HepG2 (cell line): ENCODE data around the gene OR13C2. TPM values are rescaled to one million over a fixed set of nuclear protein-coding genes. Genes with fewer than 3 reads are reported as not detected.
"Not testable (repeated sequence)": the region's sequence is repeated elsewhere in the genome, so short reads cannot be mapped to it uniquely, and the experiment has no call there.

Source experiments
- ATAC-seq: fragments of 200-7000 bp; cut with Tn5 transposase; 3 replicates; pipeline ENCODE4 v1.9.1; 2020; ENCODE audit warnings: mild to moderate bottlenecking, moderate library complexity
- BruUV-seq: library from RNA; stranded (reverse); fragments of 400-500 nt; replicated peaks from 2 replicates; lab custom pipeline; 2021; lab: Mats Ljungman, UMichigan
- CTCF ChIA-PET: fragments of 300-600 bp; formaldehyde crosslinking; extraction: SDS; loops from one replicate; lab custom pipeline; 2021; ENCODE audit warnings: low total read pairs, inconsistent platforms, low intra/inter-chr PET ratio; lab: Yijun Ruan, JAX
- POLR2A ChIA-PET: fragments of 350-600 bp; sonication (Branson Sonifier 250); formaldehyde crosslinking; loops from one replicate; lab custom pipeline; 2020; ENCODE audit warnings: antibody characterized with exemption, inconsistent platforms; lab: Yijun Ruan, JAX
- DNase-seq: peaks from one replicate; pipeline ENCODE4 v3.0.0-alpha.2; 2015; ENCODE audit warnings: low spot score
- FAIRE-seq: peaks from 3 replicates; lab custom pipeline; 2011; peaks lifted over from hg19 to GRCh38; lab: Jason Lieb, UNC
- H2AFZ ChIP-seq: one replicate; pipeline ENCODE4 v1.6.1; 2011; ENCODE audit warnings: low read length, inconsistent platforms
- H3K27ac ChIP-seq: fragments of 300-600 bp; 3 replicates; pipeline ENCODE4 v1.8.0; 2011; ENCODE audit warnings: mixed run types, mild to moderate bottlenecking, mixed read lengths, low read length, inconsistent platforms; ENCODE audit not compliant: insufficient read depth; ENCODE audit errors: extremely low read length
- H3K27me3 ChIP-seq, 2 experiments: fragments of 200-600 bp in 1 of 2; 2 replicates in 1 of 2; 3 replicates in 1 of 2; pipeline versions ENCODE4 v1.6.0 to v1.8.0; 2011; ENCODE audit warnings: low read length in 2 of 2, mild to moderate bottlenecking in 2 of 2, moderate library complexity in 2 of 2, inconsistent platforms in 1 of 2; ENCODE audit not compliant: insufficient read depth in 2 of 2, control insufficient read depth in 1 of 2
- H3K36me3 ChIP-seq, 2 experiments: fragments of 200-600 bp in 1 of 2; replicated peaks in 1 of 2; 2 replicates in 1 of 2; 3 replicates in 1 of 2; pipeline versions ENCODE4 v1.5.1 to v1.8.0; 2011; ENCODE audit warnings: low read length in 2 of 2, inconsistent platforms in 1 of 2; ENCODE audit not compliant: insufficient read depth in 2 of 2, control insufficient read depth in 1 of 2
- H3K4me1 ChIP-seq: 2 replicates; pipeline ENCODE4 v1.5.1; 2012; ENCODE audit warnings: low read length, inconsistent platforms; ENCODE audit not compliant: insufficient read depth
- H3K4me2 ChIP-seq: 2 replicates; pipeline ENCODE4 v1.6.0; 2011; ENCODE audit warnings: low read depth, low read length, inconsistent platforms
- H3K4me3 ChIP-seq, 3 experiments: fragments of 200-600 bp in 1 of 3; sonication (generic), shearing (Covaris generic) in 1 of 3; replicated peaks in 1 of 3; 2 replicates each; pipeline ENCODE4 v1.5.1; 2011 to 2016; ENCODE audit warnings: low read length in 3 of 3, inconsistent platforms in 2 of 3, low read depth in 2 of 3, mild to moderate bottlenecking in 2 of 3, control low read depth in 1 of 3, mixed read lengths in 1 of 3; ENCODE audit not compliant: insufficient read depth in 1 of 3
- H3K79me2 ChIP-seq: one replicate; pipeline ENCODE4 v1.6.1; 2011; ENCODE audit warnings: low read length, inconsistent platforms; ENCODE audit not compliant: insufficient read depth
- H3K9ac ChIP-seq: 2 replicates; pipeline ENCODE4 v1.6.0; 2011; ENCODE audit warnings: mild to moderate bottlenecking, low read depth, low read length, inconsistent platforms; ENCODE audit not compliant: insufficient read depth
- H3K9me3 ChIP-seq: 2 replicates; pipeline ENCODE4 v1.5.1; 2012; ENCODE audit warnings: mild to moderate bottlenecking, low read length
- H4K20me1 ChIP-seq: 2 replicates; pipeline ENCODE4 v1.6.0; 2011; ENCODE audit warnings: inconsistent platforms, mild to moderate bottlenecking, low read length, moderate library complexity; ENCODE audit not compliant: insufficient read depth
- ATF1 ChIP-seq: IDR thresholded peaks from 2 replicates; pipeline ENCODE4 v1.6.1; 2016; ENCODE audit warnings: mild to moderate bottlenecking, control low read depth
- CBX2 ChIP-seq, 2 experiments: fragments of 200-600 bp in 1 of 2; sonication (generic); formaldehyde crosslinking in 1 of 2; IDR thresholded peaks; 2 replicates each; pipeline versions ENCODE4 v1.7.0 to v1.8.1; 2018 to 2022; ENCODE audit warnings: low read depth in 2 of 2, low read length in 1 of 2, mild to moderate bottlenecking in 1 of 2, missing genetic modification reagents in 1 of 2
- CENPX ChIP-seq: sonication (generic); formaldehyde crosslinking; IDR thresholded peaks from 2 replicates; pipeline ENCODE4 v1.9.0; 2021; ENCODE audit warnings: mild to moderate bottlenecking, missing genetic modification reagents, moderate library complexity
- CERS6 ChIP-seq: sonication (generic); formaldehyde crosslinking; IDR thresholded peaks from 2 replicates; pipeline ENCODE4 v1.5.0; 2020; ENCODE audit warnings: missing genetic modification reagents
- ETV6 ChIP-seq: sonication (generic); formaldehyde crosslinking; conservative IDR thresholded peaks from 2 replicates; pipeline ENCODE4 v1.4.0; 2020; ENCODE audit warnings: missing genetic modification reagents
- JUN ChIP-seq: sonication (generic); formaldehyde crosslinking; IDR thresholded peaks from 2 replicates; pipeline ENCODE4 v1.4.0; 2020; ENCODE audit warnings: mild to moderate bottlenecking, missing genetic modification reagents
- KDM2A ChIP-seq: sonication (generic); formaldehyde crosslinking; IDR thresholded peaks from 2 replicates; pipeline ENCODE4 v1.4.0; 2020; ENCODE audit warnings: low read depth, missing genetic modification reagents, borderline replicate concordance
- MAFK ChIP-seq, 2 experiments: IDR thresholded peaks in 1 of 2; conservative IDR thresholded peaks in 1 of 2; 2 replicates each; pipeline ENCODE4 v1.6.1; 2011; ENCODE audit warnings: improper control_type of control experiment in 2 of 2, low read length in 2 of 2
- MED8 ChIP-seq: sonication (generic); formaldehyde crosslinking; IDR thresholded peaks from 2 replicates; pipeline ENCODE4 v1.8.1; 2023; ENCODE audit warnings: mild to moderate bottlenecking, missing genetic modification reagents; ENCODE audit not compliant: insufficient replicate concordance
- POLR2AphosphoS5 ChIP-seq: IDR thresholded peaks from 2 replicates; pipeline ENCODE4 v1.6.1; 2012; ENCODE audit warnings: low read depth, low read length
- TFDP2 ChIP-seq: sonication (generic); formaldehyde crosslinking; IDR thresholded peaks from 2 replicates; pipeline ENCODE4 v1.4.0; 2020; ENCODE audit warnings: missing genetic modification reagents
- ZMYM3 ChIP-seq: sonication (generic); formaldehyde crosslinking; IDR thresholded peaks from 2 replicates; pipeline ENCODE4 v1.5.1; 2020; ENCODE audit warnings: mild to moderate bottlenecking, missing genetic modification reagents
- ZNF549 ChIP-seq: sonication (generic); formaldehyde crosslinking; IDR thresholded peaks from 2 replicates; pipeline ENCODE4 v1.5.0; 2020; ENCODE audit warnings: missing genetic modification reagents
- ZNF775 ChIP-seq: sonication (generic); formaldehyde crosslinking; IDR thresholded peaks from 2 replicates; pipeline ENCODE4 v1.4.0; 2020; ENCODE audit warnings: missing genetic modification reagents, mild to moderate bottlenecking, moderate library complexity, borderline replicate concordance
- ZSCAN22 ChIP-seq: sonication (generic); formaldehyde crosslinking; IDR thresholded peaks from 2 replicates; pipeline ENCODE4 v1.4.0; 2020; ENCODE audit warnings: mild to moderate bottlenecking, missing genetic modification reagents
- ZSCAN9 ChIP-seq: IDR thresholded peaks from 2 replicates; pipeline ENCODE4 v1.6.1; 2016; ENCODE audit warnings: borderline replicate concordance
- WGBS: methylation state at CpG from one replicate; pipeline ENCODE4 v1.1.6; 2017; ENCODE audit warnings: low lambda C conversion rate; 5-methylcytosine and 5-hydroxymethylcytosine counted together
- in situ Hi-C: cut with HindIII; loops from 2 replicates; pipeline ENCODE4 v1.10.0; 2017; ENCODE audit warnings: low pct_unique_long_range_greater_than_20kb; ENCODE audit not compliant: extremely low pct_ligation_motif_present
- intact Hi-C: fragments of 100-400 bp; cut with micrococcal nuclease; formaldehyde crosslinking; loops from one replicate; pipeline ENCODE4 v1.10.0; 2022; ENCODE audit not compliant: unreplicated experiment
- polyA plus RNA-seq, 8 experiments: library from polyadenylated mRNA; depleted of rRNA in 3 of 8; stranded (reverse) in 7 of 8; unstranded in 1 of 8; fragments of >200 nt; fragmentation: Illumina TruSeq in 4 of 8; extraction: Trizol in 4 of 8; gene quantifications; 2 replicates each; pipeline versions ENCODE4 v1.2.1 to v1.2.3, GENCODE V29; 2011 to 2016; ENCODE audit warnings: low read depth in 4 of 8, missing spikeins in 1 of 8, mixed read lengths in 1 of 8; ENCODE audit not compliant: insufficient read depth in 1 of 8
- total RNA-seq, 5 experiments: library from RNA; depleted of rRNA; stranded (reverse); fragments of >200 nt; fragmentation: Illumina TruSeq; extraction: Trizol; gene quantifications; 2 replicates each; pipeline ENCODE4 v1.2.3, GENCODE V29; 2016; ENCODE audit warnings: low read depth in 1 of 5
- TF ChIP-seq, protein P1 (sequence below): sonication (generic); formaldehyde crosslinking; IDR thresholded peaks from 2 replicates; pipeline ENCODE4 v1.4.0; 2020; ENCODE audit warnings: missing genetic modification reagents

The OR13C2 gene
- total and polyA plus RNA-seq, 2 of the 13 experiments (the other 11 are each of a cell fraction or from before 2014, with no cell fraction given) = not detected

GRCh38 chr9:104633976-104634520 is 28.6 kb upstream of the OR13C2 start:
- Histone ChIP-seq H2AFZ (no peak overlapping the region), H3K9ac (no peak overlapping the region)
- no TSS peak for BruUV-seq
- DNase-seq = no peak
- in situ Hi-C loops = no loop called here
- intact Hi-C loops = no loop called here
- no peak for TF ChIP-seq ZNF549
- no peak for TF ChIP-seq MAFK (conservative IDR thresholded peaks at IDR 0.05 in 1 of 2, IDR thresholded peaks at IDR 0.05 in 1 of 2; ENCODE audit: low read length in 2 of 2)
- no peak for TF ChIP-seq TFDP2 (CRISPR knock-in tag)
- TF ChIP-seq ZMYM3 (CRISPR knock-in tag) = no peak
- TF ChIP-seq JUN (CRISPR knock-in tag) = no peak
- no peak for TF ChIP-seq ZSCAN9 (CRISPR knock-in tag)
- no peak for TF ChIP-seq POLR2AphosphoS5
- no peak for TF ChIP-seq ATF1 (CRISPR knock-in tag)
- TF ChIP-seq CENPX (CRISPR knock-in tag) = no peak
- no peak for TF ChIP-seq KDM2A
- no peak for TF ChIP-seq MED8
- TF ChIP-seq ZSCAN22 (CRISPR knock-in tag) = no peak
- TF ChIP-seq CERS6 (CRISPR knock-in tag) = no peak
- TF ChIP-seq, protein P1, sequence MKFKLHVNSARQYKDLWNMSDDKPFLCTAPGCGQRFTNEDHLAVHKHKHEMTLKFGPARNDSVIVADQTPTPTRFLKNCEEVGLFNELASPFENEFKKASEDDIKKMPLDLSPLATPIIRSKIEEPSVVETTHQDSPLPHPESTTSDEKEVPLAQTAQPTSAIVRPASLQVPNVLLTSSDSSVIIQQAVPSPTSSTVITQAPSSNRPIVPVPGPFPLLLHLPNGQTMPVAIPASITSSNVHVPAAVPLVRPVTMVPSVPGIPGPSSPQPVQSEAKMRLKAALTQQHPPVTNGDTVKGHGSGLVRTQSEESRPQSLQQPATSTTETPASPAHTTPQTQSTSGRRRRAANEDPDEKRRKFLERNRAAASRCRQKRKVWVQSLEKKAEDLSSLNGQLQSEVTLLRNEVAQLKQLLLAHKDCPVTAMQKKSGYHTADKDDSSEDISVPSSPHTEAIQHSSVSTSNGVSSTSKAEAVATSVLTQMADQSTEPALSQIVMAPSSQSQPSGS (CRISPR knock-in tag) = no peak
- no peak for TF ChIP-seq ZNF775 (CRISPR knock-in tag)
- TF ChIP-seq CBX2 (IDR thresholded peaks at IDR 0.05; ENCODE audit: low read depth, low read length) = no peak
- TF ChIP-seq CBX2 (CRISPR knock-in tag; IDR thresholded peaks at IDR 0.05; ENCODE audit: low read depth) = no peak
- no peak for TF ChIP-seq ETV6 (CRISPR knock-in tag)
- TF ChIP-seq, all 625 proteins: peak for 0
- no peaks in the 10 kb centered on the region for H3K79me2 ChIP-seq
- WGBS = 74% methylated on average over 21 of the region's 30 CpGs
- H3K36me3 ChIP-seq = no peaks in the 10 kb centered on the region
- no peak overlapping the region for H3K27ac ChIP-seq
- ATAC-seq = no peak
- H3K27me3 ChIP-seq = no peaks in the 10 kb centered on the region
- no peaks in the 10 kb centered on the region for H3K9me3 ChIP-seq
- no peak for FAIRE-seq
- no peaks in the 10 kb centered on the region for H4K20me1 ChIP-seq
- H3K4me1 ChIP-seq = no peaks in the 10 kb centered on the region
- no peak overlapping the region for H3K4me3 ChIP-seq
- H3K4me2 ChIP-seq = no peak overlapping the region
- ChIA-PET CTCF (no interaction called here), POLR2A (no interaction called here)

DNA sequence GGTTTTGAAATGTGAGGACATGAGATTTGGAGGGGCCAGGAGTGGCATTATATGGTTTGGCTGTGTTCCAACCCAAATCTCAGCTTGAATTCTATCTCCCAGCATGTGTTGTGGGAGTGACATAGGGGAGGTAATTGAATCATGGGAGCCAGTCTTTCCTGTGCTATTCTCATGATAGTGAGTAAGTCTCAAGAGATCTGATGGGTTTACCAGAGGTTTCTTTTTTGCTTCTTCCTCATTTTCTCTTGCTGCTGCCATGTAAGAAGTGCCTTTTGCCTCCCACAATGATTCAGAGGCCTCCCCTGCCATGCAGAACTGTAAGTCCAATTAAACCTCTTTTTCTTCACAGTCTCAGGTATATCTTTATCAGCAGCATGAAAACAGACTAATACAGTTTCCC is 20.5 kb upstream of the OR13C2 start:
- H3K4me3 ChIP-seq, H3K9me3 ChIP-seq, intact Hi-C loops, H3K4me2 ChIP-seq, H3K4me1 ChIP-seq, ATAC-seq, FAIRE-seq, H2AFZ ChIP-seq, BruUV-seq, H3K79me2 ChIP-seq, H3K9ac ChIP-seq, POLR2A ChIA-PET, H4K20me1 ChIP-seq, H3K27ac ChIP-seq, H3K36me3 ChIP-seq, CTCF ChIA-PET, DNase-seq, in situ Hi-C loops, H3K27me3 ChIP-seq: not testable (repeated sequence)
